Coronary artery (tissue), 2 donors: ENCODE data around the gene DNPEP.
A peak's percentile ranks its signal among the peaks of the same experiment; 100 is the strongest.

ENCODE experiments used
- DNase-seq: peaks from one replicate; pipeline ENCODE4 v3.0.0-alpha.2; 2017; ENCODE audit warnings: low spot score
- H3K27ac ChIP-seq, 2 donors: fragments of 200-600 bp; sonication (generic); one replicate each; pipeline ENCODE4 v1.5.1; 2016 to 2019
- H3K4me3 ChIP-seq: fragments of 200-600 bp; sonication (generic); 2 replicates; pipeline ENCODE4 v1.5.1; 2016; ENCODE audit warnings: mild to moderate bottlenecking, moderate library complexity
- CTCF ChIP-seq: fragments of 200-600 bp; sonication (generic); IDR thresholded peaks from one replicate; pipeline ENCODE4 v1.5.1; 2019; ENCODE audit warnings: antibody characterized with exemption

The DNPEP gene

DNA sequence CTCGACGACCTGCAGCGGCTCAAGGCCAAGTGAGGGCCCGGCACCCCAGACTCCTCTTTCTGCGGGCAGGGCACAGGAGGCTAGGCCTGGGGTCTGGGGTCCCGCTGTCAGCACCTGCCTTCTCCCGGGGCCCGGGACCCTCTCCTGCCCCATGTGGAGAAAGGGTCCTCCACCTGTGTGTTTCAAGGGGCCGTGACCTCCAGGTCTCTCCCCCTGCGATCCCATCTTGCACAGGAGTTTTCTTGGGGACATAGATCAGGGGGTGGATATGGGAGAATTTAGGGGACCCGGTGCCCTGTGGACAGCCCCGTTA is 31.3 kb upstream of the DNPEP start:
- TF ChIP-seq CTCF, result no peak
- no peak for DNase-seq
- Histone ChIP-seq H3K4me3 (peak overlapping the region; percentile 70), H3K27ac (peak overlapping the region; percentile 54 to 95)

DNA sequence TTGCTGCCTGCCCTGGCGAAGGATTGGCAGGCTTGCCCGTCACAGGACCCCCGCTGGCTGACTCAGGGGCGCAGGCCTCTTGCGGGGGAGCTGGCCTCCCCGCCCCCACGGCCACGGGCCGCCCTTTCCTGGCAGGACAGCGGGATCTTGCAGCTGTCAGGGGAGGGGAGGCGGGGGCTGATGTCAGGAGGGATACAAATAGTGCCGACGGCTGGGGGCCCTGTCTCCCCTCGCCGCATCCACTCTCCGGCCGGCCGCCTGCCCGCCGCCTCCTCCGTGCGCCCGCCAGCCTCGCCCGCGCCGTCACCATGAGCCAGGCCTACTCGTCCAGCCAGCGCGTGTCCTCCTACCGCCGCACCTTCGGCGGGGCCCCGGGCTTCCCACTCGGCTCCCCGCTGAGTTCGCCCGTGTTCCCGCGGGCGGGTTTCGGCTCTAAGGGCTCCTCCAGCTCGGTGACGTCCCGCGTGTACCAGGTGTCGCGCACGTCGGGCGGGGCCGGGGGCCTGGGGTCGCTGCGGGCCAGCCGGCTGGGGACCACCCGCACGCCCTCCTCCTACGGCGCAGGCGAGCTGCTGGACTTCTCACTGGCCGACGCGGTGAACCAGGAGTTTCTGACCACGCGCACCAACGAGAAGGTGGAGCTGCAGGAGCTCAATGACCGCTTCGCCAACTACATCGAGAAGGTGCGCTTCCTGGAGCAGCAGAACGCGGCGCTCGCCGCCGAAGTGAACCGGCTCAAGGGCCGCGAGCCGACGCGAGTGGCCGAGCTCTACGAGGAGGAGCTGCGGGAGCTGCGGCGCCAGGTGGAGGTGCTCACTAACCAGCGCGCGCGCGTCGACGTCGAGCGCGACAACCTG is 30.7 kb upstream of the DNPEP start, which contains the start of gene DES:
TSS of gene DES (plus strand) at position 223 of the 857 bp plus-strand sequence. CDS start at position 309, 86 bp downstream.
- TF ChIP-seq CTCF, result no peak
- H3K27ac ChIP-seq, result peak within 1 kb of the TSS; percentile 54 to 95
- H3K4me3 ChIP-seq, result peak within 1 kb of the TSS; percentile 70
- DNase-seq, result no peak

DNA sequence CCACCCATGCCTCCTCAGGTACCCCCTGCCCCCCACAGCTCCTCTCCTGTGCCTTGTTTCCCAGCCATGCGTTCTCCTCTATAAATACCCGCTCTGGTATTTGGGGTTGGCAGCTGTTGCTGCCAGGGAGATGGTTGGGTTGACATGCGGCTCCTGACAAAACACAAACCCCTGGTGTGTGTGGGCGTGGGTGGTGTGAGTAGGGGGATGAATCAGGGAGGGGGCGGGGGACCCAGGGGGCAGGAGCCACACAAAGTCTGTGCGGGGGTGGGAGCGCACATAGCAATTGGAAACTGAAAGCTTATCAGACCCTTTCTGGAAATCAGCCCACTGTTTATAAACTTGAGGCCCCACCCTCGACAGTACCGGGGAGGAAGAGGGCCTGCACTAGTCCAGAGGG is 29.7 kb upstream of the DNPEP start:
- DNase-seq, result no peak

DNA sequence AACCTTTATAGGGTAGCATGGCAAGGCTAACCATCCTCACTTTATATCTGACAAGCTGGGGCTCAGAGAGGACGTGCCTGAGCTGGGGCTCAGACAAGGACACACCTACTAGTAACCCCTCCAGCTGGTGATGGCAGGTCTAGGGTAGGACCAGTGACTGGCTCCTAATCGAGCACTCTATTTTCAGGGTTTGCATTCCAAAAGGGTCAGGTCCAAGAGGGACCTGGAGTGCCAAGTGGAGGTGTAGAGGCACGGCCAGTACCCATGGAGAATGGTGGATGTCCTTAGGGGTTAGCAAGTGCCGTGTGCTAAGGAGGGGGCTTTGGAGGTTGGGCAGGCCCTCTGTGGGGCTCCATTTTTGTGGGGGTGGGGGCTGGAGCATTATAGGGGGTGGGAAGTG is 29.2 kb upstream of the DNPEP start:
- DNase-seq, result no peak
- H3K27ac ChIP-seq, result peak overlapping the region; percentile 54 to 95
- peak overlapping the region; percentile 70 for H3K4me3 ChIP-seq
- TF ChIP-seq CTCF, result no peak

More for the DNA sequence above, 29.7 kb upstream of the DNPEP start:
- H3K4me3 ChIP-seq, result peak overlapping the region; percentile 70
- peak overlapping the region; percentile 54 to 95 for H3K27ac ChIP-seq
- no peak for TF ChIP-seq CTCF

DNA sequence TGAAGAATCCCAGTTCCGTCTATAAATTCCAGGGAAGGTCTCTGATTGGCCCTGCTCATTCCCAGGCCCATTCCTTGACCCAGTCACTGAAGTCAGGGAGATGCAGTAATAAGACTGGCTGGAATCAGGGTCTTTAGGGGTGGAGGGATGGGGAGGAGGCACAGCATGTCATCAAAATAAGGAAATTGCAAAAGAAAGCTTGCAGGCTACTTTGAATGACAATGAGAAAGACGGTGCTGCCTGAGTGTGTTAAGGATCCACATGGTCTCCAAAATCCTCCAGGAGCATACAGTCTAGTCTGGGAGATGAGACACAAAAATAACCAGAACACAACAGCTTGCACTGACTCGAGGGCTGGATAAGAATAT is 28.5 kb upstream of the DNPEP start:
- Histone ChIP-seq H3K27ac (peak overlapping the region in 1 of 2 donors; percentile 95), H3K4me3 (no peak overlapping the region)
- no peak for DNase-seq
- no peak for TF ChIP-seq CTCF

GRCh38 chr2:219415580-219416234 is 28.0 kb upstream of the DNPEP start:
- no peak overlapping the region for H3K4me3 ChIP-seq
- no peak for DNase-seq
- peak overlapping the region; percentile 16 to 95 for H3K27ac ChIP-seq
- TF ChIP-seq CTCF, result no peak

DNA sequence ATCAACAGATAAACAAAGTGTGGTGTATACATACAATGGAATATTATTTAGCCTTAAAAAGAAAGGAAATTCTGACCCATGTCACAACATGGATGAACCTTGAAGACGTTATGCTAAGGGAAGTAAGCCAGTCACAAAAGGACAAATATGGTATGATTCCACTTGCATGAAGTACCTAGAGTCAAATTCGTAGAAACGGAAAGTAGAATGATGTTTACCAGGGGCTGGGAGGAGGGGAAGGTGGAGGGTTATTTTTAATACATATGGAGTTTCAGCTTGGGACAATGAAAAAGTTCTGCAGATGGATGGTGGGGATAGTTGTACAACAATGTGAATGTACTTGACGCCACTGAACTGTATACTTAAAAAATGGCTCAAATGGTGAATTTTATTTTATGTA is 27.1 kb upstream of the DNPEP start:
- no peak for DNase-seq
- no peak for TF ChIP-seq CTCF
- Histone ChIP-seq H3K4me3 (no peak overlapping the region), H3K27ac (no peak overlapping the region)
